ENCODE results near the gene CLCF1. TPM values are rescaled to one million over a fixed set of nuclear protein-coding genes. Genes with fewer than 3 reads are reported as not detected.

Gene CLCF1
- total and polyA plus RNA-seq, 2 of the 13 experiments (the other 11 are each of a cell fraction or from before 2014, with no cell fraction given) = 0.49 to 0.78 TPM

DNA sequence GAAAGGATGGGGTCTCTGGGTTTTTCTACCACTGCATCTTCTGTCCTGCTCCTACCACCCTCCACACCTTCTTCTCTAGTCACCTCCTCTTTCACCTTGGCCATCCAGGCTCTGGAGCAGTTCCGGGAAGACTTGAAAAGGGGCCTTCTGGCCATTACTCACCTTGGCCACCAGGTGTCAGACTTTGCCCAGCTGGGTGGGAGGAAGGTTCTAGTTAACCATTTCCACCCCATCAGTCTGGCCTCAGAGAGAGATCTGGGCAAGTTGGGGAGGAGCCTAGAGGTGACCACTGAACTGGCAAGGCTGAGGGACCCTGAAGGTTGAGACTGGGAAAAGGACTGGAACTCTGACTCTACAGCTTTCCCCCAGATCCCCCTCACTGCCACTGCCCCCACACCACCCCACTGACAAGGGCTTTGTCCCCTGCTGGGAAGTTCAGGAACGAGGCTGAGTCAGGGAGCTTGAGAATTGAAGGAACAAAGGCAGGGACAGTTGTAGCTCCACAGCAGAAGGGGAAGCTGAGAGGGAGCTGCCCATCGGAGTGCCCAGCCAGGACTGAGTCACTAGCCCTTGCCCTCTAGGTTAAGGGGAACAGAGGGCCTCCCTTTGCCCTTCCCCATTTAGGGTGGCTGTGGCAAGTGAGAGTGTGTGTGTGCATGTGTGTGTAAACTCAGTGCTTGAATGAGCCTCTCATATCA lies 16.4 kb downstream of the CLCF1 start (continued):
- TF ChIP-seq ZMYM3 (CRISPR knock-in tag; IDR thresholded peaks at IDR 0.05) (peak; percentile 40), KDM2A (CRISPR knock-in tag; IDR thresholded peaks at IDR 0.05; ENCODE audit: borderline replicate concordance, low read depth) (peak; percentile 40), ZBTB7B (CRISPR knock-in tag; IDR thresholded peaks at IDR 0.05) (no peak), HNF1A (IDR thresholded peaks at IDR 0.05; ENCODE audit: low read depth) (no peak), HNF1A (CRISPR knock-in tag; IDR thresholded peaks at IDR 0.05; ENCODE audit: borderline replicate concordance) (no peak), KAT8 (CRISPR knock-in tag; IDR thresholded peaks at IDR 0.05) (peak; percentile 68), MIXL1 (CRISPR knock-in tag; IDR thresholded peaks at IDR 0.05) (0 out of 2 replicates have a peak, but pooled peaks have one; percentile 30), PREB (CRISPR knock-in tag; IDR thresholded peaks at IDR 0.05) (no peak), ZNF605 (CRISPR knock-in tag; IDR thresholded peaks at IDR 0.05) (peak; percentile 54; the same call in 1 of the 2 replicates), SMC3 (IDR thresholded peaks at IDR 0.05; ENCODE audit: low read length) (peak; percentile 96), YY1 (IDR thresholded peaks at IDR 0.05; ENCODE audit: insufficient read depth, insufficient replicate concordance, low read depth, low read length) (peak; percentile 20), ZNF451 (CRISPR knock-in tag; IDR thresholded peaks at IDR 0.05) (no peak), ZNF572 (CRISPR knock-in tag; IDR thresholded peaks at IDR 0.05) (peak; percentile 74), TEAD2 (CRISPR knock-in tag; IDR thresholded peaks at IDR 0.05) (no peak), NR2F6 (IDR thresholded peaks at IDR 0.05) (0 out of 2 replicates have a peak, but pooled peaks have one; percentile 13), NR2F6 (CRISPR knock-in tag; IDR thresholded peaks at IDR 0.05) (0 out of 2 replicates have a peak, but pooled peaks have one; percentile 12)
- TF ChIP-seq, protein P1, sequence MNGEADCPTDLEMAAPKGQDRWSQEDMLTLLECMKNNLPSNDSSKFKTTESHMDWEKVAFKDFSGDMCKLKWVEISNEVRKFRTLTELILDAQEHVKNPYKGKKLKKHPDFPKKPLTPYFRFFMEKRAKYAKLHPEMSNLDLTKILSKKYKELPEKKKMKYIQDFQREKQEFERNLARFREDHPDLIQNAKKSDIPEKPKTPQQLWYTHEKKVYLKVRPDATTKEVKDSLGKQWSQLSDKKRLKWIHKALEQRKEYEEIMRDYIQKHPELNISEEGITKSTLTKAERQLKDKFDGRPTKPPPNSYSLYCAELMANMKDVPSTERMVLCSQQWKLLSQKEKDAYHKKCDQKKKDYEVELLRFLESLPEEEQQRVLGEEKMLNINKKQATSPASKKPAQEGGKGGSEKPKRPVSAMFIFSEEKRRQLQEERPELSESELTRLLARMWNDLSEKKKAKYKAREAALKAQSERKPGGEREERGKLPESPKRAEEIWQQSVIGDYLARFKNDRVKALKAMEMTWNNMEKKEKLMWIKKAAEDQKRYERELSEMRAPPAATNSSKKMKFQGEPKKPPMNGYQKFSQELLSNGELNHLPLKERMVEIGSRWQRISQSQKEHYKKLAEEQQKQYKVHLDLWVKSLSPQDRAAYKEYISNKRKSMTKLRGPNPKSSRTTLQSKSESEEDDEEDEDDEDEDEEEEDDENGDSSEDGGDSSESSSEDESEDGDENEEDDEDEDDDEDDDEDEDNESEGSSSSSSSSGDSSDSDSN (CRISPR knock-in tag; IDR thresholded peaks at IDR 0.05) = 0 out of 2 replicates have a peak, but pooled peaks have one; percentile 31
- TF ChIP-seq, protein P2, sequence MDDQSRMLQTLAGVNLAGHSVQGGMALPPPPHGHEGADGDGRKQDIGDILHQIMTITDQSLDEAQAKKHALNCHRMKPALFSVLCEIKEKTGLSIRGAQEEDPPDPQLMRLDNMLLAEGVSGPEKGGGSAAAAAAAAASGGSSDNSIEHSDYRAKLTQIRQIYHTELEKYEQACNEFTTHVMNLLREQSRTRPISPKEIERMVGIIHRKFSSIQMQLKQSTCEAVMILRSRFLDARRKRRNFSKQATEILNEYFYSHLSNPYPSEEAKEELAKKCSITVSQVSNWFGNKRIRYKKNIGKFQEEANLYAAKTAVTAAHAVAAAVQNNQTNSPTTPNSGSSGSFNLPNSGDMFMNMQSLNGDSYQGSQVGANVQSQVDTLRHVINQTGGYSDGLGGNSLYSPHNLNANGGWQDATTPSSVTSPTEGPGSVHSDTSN (CRISPR knock-in tag; IDR thresholded peaks at IDR 0.05; ENCODE audit: borderline replicate concordance) = no peak
- TF ChIP-seq, protein P3, sequence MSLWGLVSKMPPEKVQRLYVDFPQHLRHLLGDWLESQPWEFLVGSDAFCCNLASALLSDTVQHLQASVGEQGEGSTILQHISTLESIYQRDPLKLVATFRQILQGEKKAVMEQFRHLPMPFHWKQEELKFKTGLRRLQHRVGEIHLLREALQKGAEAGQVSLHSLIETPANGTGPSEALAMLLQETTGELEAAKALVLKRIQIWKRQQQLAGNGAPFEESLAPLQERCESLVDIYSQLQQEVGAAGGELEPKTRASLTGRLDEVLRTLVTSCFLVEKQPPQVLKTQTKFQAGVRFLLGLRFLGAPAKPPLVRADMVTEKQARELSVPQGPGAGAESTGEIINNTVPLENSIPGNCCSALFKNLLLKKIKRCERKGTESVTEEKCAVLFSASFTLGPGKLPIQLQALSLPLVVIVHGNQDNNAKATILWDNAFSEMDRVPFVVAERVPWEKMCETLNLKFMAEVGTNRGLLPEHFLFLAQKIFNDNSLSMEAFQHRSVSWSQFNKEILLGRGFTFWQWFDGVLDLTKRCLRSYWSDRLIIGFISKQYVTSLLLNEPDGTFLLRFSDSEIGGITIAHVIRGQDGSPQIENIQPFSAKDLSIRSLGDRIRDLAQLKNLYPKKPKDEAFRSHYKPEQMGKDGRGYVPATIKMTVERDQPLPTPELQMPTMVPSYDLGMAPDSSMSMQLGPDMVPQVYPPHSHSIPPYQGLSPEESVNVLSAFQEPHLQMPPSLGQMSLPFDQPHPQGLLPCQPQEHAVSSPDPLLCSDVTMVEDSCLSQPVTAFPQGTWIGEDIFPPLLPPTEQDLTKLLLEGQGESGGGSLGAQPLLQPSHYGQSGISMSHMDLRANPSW (CRISPR knock-in tag; IDR thresholded peaks at IDR 0.05; ENCODE audit: borderline replicate concordance) = no peak

Data from HepG2 (cell line).